K562 (cell line): ENCODE data around the gene KCNJ14. TPM values are rescaled to one million over a fixed set of nuclear protein-coding genes. Genes with fewer than 3 reads are reported as not detected.

Experiments used
- CBX1 ChIP-seq: sonication (generic); IDR thresholded peaks from 2 replicates; pipeline ENCODE4 v1.6.1; 2016; ENCODE audit warnings: antibody characterized with exemption, low read depth, mild to moderate bottlenecking
- CHD7 ChIP-seq: fragments of 200-600 bp; sonication (generic); IDR thresholded peaks from one replicate; pipeline ENCODE4 v1.6.1; 2012; ENCODE audit warnings: mild to moderate bottlenecking, low read depth, low read length, inconsistent platforms
- CREB5 ChIP-seq: fragments of 250-450 bp; sonication (Bioruptor Pico); IDR thresholded peaks from 2 replicates; pipeline ENCODE4 v1.5.0; 2020; ENCODE audit warnings: mild to moderate bottlenecking
- HCFC1 ChIP-seq: IDR thresholded peaks from 2 replicates; pipeline ENCODE4 v1.6.1; 2012; ENCODE audit warnings: low read depth, low read length, improper control_type of control experiment
- HNRNPH1 ChIP-seq: fragments of 200-400 bp; formaldehyde crosslinking; optimal IDR thresholded peaks from 2 replicates; pipeline ENCODE3; 2017; ENCODE audit warnings: low read depth, mild to moderate bottlenecking, low read length, moderate library complexity
- PPARD ChIP-seq: fragments of 250-450 bp; sonication (Bioruptor Pico); IDR thresholded peaks from 2 replicates; pipeline ENCODE4 v1.8.0; 2022; ENCODE audit warnings: inconsistent platforms, mild to moderate bottlenecking, moderate library complexity
- SIN3A ChIP-seq, 2 experiments: fragments of 150-350 bp in 1 of 2; IDR thresholded peaks; 2 replicates each; pipeline ENCODE4 v1.6.1; 2011 to 2016; ENCODE audit warnings: borderline replicate concordance in 2 of 2, low read depth in 2 of 2, low read length in 2 of 2, mild to moderate bottlenecking in 2 of 2, moderate library complexity in 2 of 2; ENCODE audit not compliant: control insufficient read depth in 1 of 2
- ZNF224 ChIP-seq: sonication (generic); formaldehyde crosslinking; IDR thresholded peaks from 2 replicates; pipeline ENCODE4 v1.8.0; 2022; ENCODE audit warnings: mild to moderate bottlenecking, missing genetic modification reagents
- ZNF24 ChIP-seq: fragments of 450-650 bp; IDR thresholded peaks from 2 replicates; pipeline ENCODE4 v1.6.1; 2016
- ZNF609 ChIP-seq: sonication (generic); formaldehyde crosslinking; IDR thresholded peaks from 2 replicates; pipeline ENCODE4 v1.8.1; 2023; ENCODE audit warnings: missing genetic modification reagents, mild to moderate bottlenecking, borderline replicate concordance
- polyA plus RNA-seq, 8 experiments: library from polyadenylated mRNA; depleted of rRNA in 4 of 8; stranded (reverse) in 5 of 8; unstranded in 3 of 8; fragments of >200 nt; fragmentation: Nextera tagmentation in 2 of 8; fragmentation: Illumina TruSeq in 1 of 8; extraction: Ambion mirVana in 2 of 8; extraction: Trizol in 1 of 8; gene quantifications; 2 replicates each; pipeline versions ENCODE4 v1.2.1 to v1.2.3, GENCODE V29; 2011 to 2014; ENCODE audit warnings: inconsistent platforms in 1 of 8, missing spikeins in 1 of 8
- total RNA-seq, 7 experiments: library from RNA; depleted of rRNA in 6 of 7; stranded (reverse); fragments of >200 nt in 6 of 7; fragmentation: Illumina TruSeq in 2 of 7; extraction: Trizol in 2 of 7; gene quantifications; 2 replicates each; pipeline versions ENCODE4 v1.2.1 to v1.2.3, GENCODE V29; 2011 to 2021; ENCODE audit warnings: low replicate concordance in 1 of 7

The KCNJ14 gene
- total and polyA plus RNA-seq, 9 of the 15 experiments (the other 6 are each of a cell fraction or from before 2014, with no cell fraction given) = 0.15 to 1.6 (median 0.49) TPM

- TF ChIP-seq CHD7 (no peak), HNRNPH1 (no peak), ZNF224 (CRISPR knock-in tag) (no peak), CREB5 (CRISPR knock-in tag) (no peak), PPARD (CRISPR knock-in tag) (no peak), ZNF609 (no peak), HCFC1 (peak; percentile 25; the same call in 1 of the 2 replicates), CBX1 (no peak), SIN3A (IDR thresholded peaks at IDR 0.05; ENCODE audit: borderline replicate concordance in 2 of 2, control insufficient read depth in 1 of 2, low read depth in 2 of 2, low read length in 2 of 2) (no peak), ZNF24 (no peak)
Measured at GRCh38 chr19:48506138-48506733, 50.9 kb downstream of the KCNJ14 start (continued).
